Germinal center (tissue), 1 donor: ENCODE results near the gene SPOCK1.

Source experiments
- DNase-seq: peaks from one replicate; pipeline ENCODE4 v3.0.0; 2012; ENCODE audit warnings: mixed read lengths, low spot score

The SPOCK1 gene

DNA sequence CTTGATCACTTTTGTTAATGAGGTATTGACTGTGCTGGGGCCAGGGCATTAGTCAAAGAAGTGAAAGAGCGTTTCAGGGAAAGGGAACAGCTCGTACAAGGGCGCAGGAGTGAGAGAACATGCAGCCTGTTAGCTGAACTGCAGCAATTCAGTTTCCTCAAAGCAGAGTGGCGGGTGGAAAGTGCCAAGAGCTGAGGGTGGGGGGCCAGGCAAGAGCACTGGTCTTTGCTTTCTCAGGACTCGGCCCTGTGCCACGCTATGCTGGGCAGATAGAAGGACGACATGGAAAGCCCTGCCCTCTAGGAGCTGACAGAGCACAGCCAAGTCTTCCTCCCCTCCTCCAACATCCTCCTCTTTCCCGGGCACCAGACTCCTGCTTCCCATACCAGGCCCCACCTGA lies 304.8 kb downstream of the SPOCK1 start:
- DNase-seq: no peak

DNA sequence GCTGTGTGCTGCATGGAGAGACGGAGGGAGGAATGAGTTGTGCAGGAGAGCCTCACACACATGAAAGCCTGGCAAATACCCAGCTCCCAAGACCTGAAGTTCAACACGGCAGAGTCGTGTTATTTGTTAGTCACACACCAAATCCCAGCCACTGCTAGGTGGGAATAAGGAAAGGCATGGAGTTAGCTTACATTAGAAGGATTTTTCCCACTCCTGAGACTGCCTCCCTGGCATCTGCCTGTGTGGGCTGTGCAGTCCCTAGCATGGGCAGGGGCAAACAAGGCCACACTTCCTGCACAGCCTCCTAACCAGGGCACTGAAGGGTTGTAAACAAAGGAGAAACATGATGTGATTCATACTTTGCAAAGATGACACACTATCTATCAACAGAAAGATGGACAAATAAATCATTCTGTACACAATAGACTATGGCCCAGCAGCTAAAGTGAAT lies 306.8 kb downstream of the SPOCK1 start:
- DNase-seq: no peak

DNA sequence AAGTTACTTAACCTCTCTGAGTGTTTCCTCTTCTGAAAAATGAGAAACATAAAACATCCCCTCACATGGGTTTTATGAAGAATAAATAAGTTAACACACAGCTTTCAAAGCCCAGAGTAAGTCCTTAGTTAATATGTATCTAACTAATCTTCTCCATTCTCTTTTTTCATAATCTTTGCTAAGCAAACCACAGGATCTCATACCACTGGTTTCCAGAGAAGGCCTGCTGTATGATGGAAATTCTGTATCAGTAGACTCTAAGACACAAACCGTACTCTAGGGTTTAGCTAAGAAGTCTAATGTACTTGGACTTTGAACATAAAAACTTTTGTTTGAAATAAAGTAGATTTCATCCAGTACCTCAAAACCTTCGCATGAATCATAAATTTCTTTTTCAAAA lies 307.9 kb downstream of the SPOCK1 start:
- DNase-seq: no peak

DNA sequence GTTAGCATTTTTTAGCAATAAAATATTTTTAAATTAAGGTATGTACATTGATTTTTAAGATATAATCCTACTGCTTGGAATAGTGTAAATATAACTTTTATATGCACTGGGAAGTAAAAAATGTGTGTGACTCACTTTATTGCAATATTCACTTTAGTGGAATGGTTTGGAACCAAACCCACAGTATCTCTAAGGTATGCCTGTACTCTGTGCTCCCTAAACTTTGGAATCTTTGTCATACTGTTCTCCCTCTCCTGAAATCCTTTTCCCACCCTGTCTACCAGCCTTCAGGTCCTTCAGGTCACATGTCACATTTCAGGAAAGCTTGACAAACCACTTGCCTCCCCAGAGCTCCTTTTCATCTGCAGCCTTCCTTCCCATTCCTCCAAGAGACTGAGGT lies 308.7 kb downstream of the SPOCK1 start:
- DNase-seq: no peak

DNA sequence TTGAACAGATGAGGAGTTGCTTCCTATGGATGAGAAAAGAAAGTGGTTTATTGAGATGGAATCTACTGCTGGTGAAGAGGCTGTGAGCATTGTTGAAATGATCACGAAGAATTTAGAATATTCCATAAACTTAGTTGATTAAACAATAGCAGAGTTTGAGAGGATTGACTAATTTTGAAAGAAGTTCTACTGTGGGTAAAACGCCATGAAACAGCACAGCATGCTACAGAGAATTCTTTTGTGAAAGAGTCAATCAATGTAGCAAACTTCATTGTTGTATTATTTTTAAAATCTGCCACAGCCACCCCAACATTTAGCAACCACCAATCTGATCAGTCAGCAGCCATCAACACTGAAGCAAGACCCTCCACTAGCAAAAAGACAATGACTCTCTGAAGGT lies 309.1 kb downstream of the SPOCK1 start:
- no peak for DNase-seq

DNA sequence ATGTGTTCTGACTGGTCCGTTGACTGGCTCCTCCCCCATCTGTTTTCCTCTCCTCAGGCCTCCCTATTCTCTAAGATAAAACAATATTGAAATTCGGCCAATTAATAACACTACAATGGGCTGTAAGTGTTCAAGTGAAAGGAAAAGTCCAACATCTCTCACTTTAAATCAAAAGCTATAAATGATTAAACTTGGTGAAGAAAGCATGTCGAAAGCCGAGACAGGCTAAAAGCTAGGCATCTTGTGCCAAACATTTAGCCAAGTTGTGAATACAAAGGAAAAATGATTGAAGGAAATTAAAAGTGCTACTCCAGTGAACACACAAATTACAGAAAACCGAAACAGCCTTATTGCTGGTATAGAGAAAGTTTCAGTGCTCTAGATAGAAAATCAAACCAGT lies 310.6 kb downstream of the SPOCK1 start:
- DNase-seq: no peak

DNA sequence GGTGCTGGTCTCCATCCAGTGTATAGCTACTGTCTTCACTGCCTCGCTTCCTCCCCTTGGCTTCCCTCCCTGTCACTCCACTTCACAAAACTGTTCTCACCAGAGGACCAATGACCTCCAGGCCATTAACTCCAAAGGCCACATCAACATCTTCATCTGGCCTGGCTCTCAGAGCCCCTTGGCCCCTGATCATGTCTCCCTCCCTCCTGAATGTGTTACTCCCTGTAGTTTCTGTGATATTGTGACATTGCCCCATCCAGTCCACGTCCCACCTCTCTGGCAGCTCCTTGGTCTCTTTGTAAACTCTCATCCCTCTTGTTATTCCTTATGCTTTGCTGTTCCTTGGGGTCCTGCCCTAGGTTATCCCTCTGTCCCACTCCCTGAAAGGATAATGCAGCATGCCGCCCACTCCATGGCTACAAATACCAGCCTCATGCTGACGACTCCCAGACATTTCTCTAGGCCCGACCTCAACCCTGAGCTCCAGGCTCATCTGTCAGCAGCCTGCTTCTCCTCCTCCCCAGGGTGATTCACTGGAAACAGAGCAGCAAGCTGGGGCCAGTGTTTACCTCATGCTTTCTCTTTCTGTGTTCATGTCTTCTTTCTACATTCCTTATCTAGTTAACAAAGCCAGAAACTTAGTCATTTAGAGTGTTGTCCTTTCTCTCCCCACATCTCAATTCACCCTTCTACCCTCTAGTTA lies 312.2 kb downstream of the SPOCK1 start:
- DNase-seq: no peak

DNA sequence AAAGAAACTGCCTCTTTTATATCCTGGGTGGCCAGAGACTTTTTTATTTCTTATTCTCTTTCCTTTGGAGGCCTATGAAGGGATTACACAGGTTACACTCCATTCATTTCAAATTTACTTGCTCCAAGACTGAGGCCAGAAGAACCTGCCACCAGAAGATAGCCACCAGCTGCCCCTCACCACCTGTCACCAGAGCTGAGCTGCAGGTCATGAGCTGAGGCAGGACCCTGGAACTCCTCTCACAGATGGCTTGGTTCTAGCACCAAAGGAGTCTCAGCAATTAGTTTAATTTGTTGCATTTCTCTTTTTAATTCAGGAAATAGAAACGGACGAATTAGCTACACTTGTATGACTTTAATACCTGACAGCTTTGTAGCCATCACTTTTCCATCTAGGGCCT lies 313.9 kb downstream of the SPOCK1 start:
- no peak for DNase-seq

DNA sequence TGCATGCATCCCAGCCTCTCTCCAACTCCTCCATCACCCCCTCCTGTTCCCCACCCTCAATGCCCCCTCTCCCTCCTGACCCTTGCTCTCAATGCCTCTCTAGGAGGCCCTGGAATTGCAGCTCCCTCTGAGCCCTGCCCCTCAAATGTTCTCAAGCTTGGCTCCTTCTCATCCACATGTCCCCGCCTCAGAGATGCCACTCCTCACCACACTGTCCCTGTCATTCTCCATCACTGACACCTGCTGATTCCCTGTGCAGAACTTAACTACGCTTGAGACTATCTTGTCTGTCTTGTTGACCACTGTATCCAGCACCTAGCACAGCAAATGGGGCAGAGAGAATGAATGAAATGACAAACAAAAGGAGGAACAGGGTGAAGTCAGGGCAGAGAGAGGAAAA lies 314.4 kb downstream of the SPOCK1 start:
- DNase-seq: no peak

DNA sequence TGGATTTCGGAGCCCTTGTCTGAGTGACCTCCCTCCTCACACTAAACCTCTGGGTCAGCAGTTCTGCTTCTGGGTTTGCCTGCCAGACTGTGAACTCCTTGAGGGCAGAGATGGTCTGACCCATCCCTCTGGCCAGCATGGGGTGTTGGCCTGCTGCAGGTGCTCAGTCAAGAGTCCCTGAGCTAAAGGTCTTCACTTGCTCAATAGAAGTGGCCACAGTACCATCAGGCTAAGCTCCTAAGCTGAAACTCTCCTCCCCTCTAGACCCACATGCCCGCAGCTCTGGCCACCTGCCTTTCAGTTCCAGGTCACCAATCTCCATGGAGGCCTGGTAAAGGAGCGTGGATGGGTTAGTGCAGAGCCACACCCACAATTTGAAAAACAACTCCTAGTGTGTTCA lies 316.6 kb downstream of the SPOCK1 start:
- no peak for DNase-seq

DNA sequence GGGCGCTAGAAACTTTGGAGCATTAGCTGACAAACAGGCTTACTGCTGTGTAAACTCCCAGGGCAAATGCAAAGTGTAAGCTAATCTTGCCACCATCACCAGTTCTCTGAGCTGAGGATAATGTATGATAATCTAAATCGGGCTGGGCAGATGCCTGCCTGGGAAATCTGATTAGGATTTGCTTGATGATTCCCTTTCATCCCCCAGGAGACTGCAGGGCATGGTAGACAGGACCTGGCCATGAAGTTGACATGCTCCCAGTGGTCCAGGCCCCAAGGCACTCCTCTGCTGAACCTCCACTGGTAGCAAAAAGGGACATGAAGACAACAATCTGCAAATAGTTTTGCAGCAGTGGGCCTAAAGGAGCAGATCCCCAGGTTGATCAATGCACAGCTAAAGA lies 317.5 kb downstream of the SPOCK1 start:
- no peak for DNase-seq

DNA sequence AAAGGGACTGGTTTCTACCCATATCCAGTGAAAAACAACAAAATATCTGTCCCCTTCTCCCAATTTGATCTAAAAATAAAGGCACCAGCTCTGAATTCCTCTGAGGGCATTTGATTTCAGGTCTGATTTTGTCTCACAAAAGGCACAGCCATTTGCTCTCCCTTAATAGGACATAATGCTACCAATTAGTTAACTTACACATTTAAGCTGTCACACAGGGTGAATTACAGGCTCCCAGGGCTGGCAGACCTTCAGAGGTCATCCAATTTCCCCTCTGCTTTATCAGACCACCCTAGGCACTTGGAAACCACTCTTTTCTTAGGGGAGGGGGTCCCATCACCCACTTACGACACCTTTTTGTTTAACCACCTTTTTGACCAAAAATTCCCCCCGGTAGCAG lies 319.9 kb downstream of the SPOCK1 start:
- no peak for DNase-seq

DNA sequence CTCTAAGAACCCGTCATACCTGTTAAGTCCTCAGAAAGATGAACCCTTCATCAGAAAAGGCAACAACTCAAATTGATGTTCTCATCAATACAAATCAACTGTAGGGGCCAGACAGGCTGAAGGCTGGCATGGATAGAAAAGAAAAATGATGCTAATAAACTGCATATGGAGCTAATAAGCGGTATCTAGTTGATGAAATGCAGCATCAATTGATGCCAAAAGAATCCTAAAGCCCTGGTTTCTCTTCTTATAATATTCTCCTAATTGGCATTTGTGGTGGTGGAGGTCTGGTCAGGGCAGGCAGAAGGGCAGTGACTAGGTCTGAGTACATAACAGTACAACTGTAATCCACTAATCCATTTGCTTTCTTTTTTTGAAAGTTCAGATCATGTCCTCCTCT lies 322.5 kb downstream of the SPOCK1 start:
- DNase-seq: no peak

DNA sequence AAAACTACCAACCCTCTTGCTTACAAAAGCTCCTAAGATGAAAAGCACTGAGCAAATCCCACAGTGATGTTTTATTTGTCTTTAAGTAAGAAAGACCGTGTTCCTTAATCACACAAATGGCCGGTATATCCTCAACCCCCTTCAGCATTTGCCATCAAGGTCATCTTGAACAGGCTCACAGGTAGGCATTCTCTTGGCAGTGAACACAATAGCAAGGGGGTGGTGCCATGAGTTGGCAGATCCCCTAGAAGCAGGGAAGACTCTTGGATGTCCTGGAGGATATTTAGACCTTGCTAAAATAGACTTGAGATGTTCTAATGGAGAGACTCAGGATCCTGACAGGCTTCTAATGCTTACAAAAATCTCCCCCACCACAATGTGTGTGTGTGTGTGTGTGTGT lies 323.0 kb downstream of the SPOCK1 start:
- DNase-seq: no peak

DNA sequence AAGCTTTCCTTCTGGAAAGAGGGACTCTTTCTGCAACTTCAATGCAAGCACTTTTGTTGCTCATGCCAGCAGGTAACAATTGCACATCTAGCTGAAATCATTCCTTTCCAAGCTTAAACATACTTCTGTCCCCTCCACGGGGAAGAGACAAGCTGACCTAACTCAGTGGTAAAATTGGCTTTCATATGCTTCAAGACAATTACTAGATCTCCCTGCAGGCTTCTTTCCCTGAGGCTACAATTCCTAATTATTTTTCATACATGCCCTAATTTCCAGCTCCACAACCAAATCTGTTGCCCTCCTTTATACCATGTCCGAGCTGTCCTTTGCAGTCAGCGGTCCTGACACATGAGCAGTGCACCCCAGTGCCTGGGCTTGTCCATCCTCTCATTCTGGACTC lies 324.9 kb downstream of the SPOCK1 start:
- DNase-seq: no peak

DNA sequence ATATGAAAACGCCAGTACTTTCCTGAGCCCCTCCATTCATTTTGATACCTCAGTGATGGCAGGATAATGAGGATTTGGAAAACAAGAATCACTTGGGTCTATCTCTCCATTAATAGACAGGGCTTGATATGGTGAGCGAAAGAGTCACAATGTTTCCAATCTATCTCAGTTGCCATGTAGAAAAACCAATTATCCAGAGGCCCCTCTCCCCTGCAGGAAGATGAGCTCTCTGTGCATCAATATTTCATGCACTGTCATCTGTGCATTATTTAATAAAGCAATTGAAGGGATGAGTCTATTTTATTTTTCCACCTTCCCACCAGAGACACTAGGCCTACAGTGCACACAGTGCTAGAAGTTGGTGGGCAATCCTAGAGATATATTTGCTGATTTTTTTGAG lies 326.9 kb downstream of the SPOCK1 start:
- DNase-seq: no peak

DNA sequence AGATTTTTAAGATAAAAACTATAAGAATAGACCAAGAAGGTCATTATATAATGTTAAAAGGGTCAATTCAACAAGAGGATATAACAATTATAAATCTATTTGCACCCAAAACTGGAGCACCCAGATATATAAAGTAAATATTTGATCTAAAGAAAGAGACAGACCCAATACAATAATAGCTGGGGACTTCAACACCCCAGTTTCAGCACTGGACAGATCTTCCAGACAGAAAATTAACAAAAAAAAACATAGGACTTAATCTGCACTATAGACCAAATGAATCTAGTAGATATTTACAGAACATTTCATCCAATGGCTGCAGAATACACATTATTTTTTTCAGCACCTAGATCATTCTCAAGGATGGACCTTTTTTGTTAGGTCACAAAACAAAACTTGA lies 331.9 kb downstream of the SPOCK1 start:
- DNase-seq: no peak

DNA sequence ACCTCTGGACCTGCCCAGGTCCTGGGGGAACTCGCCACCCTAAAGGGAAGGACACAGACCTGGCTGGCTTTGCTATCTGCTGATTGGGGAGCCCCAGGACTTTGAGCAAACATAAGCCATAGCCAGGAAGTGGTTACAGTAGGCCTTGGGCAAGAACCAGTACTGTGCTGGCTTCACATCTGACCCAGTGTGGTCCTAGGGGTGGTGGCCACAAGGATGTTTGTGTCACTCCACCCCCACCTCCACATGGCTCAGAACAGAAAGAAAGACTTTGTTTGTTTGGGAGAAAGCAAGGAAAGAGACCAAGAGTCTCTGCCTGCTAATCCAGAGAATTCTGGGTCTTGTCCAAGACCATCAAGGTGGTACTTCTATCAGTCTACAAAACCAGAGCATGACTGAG lies 334.2 kb downstream of the SPOCK1 start:
- no peak for DNase-seq

DNA sequence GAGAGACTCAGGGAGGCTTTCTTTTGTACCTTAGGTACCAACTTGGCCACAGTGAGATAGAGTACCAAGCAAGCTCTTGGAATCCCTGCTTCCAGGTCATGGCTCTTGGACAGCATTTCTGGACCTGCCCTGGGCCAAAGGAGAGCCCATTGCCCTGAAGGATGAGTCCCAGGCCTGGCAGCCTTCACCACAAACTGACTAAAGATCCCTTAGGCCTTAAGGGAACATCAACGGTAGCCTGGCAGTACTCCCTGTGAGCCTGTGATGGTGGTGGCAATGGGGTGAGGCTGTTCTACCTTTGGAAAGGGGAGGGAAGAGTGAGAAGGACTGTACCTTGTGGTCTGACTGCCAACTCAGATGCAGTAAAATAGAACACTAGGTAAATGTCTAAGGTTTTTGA lies 334.6 kb downstream of the SPOCK1 start:
- DNase-seq: no peak

DNA sequence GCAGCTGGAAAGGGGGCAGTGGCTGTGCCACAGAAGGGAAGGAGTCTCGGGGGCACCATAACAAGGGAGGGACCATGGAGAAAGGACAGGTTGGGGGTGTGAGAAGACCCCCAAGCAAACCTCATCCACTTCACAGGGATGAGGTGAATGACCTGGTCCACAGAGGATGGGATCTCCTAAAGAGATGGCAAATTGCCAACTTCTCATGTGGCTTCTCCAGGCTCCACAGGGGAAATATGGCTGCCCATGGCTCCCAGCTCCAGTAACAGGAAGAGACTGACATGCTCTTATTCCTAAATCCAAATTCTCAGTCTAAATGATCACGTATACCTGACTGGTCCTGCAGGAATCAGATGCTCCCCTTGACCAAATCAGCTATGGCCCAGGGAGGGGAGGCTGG lies 340.4 kb downstream of the SPOCK1 start:
- no peak for DNase-seq

DNA sequence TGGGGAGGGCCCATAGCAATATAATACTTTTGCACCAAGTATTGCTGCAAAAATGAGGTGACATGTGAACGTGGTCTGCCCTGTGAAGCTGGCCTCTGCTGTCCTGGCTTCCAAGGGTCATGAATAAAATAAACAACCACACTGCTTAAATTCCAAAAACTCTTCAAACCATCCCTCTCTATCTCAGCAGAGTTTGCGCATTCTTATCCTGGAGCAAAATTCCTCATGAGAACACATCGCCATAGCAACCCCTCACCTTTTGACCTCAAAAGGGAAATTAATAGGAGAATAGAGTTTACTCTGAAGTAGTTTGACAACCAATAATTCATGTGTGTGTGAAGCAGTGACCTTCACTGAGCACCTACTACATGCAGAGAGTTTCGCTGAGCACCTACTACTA lies 342.9 kb downstream of the SPOCK1 start:
- no peak for DNase-seq

DNA sequence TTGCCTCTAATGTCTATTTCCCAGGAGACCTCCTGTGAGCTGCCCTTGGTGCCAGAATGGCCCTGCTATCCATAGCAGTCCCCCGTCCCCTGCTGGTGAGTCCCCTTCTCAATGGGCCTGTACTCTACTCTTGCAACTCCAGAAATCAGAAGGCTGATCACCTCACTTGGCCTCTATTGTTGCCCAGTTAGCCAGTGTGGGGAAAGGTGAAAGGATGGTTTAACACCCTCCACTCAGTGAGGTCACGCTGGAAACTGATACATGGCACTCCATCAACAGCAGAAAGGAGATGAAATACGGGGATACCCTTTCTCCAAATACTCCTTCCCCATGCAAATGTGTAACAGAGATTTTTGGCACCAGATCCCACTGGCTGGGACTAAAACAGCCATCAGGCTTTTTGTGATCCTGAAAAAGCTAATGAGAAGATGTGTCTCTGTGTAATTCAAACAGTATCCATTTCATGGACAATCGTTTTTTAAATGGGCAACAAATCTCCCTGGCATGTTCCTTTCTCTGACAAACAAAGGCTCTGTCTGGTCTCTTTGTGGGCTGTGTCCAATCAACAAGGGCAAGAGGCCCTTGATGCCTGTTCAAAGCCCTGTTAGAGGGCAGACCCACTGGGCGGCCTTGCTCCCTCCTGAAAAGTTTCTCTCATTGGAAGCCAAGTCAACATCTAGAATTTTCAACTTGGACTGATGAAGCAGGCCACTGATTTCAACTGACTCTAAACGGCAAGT lies 343.7 kb downstream of the SPOCK1 start:
- DNase-seq: no peak

DNA sequence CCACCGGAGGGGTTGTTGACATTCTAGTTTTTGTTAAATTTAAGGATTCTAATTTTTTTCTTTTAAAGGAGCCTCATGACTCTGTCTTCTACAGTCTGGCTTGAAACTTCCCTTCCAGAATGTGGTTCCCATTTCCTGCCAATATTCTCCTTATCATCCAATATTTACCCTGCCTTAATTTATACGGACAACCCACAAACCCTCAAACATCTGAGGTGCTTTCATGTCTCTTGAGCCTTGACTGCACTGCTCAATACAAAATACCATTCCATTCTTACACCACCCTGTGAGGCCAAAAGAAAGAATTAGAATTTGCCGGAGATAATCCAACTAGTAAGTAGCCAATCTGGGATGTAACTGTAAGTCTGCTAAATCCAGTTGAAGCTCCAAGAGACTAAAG lies 346.5 kb downstream of the SPOCK1 start:
- DNase-seq: no peak

DNA sequence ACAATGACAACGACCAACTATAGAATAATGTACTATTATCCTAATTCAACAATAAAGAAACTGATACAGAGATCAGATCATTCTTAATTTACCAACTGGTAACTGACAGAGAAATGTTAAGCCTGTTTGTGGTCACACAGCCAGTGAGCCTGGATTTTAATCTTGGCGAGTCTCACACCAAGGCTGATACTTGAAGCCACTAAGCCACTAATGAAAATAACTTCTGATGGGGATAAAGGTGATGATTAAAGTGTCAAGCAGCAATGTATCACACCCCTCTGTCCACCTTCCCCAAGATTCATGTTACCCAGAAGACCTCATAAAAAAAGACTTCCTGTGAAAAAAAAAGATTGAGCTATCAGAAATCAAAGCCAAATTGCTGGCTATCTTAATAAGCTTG lies 350.5 kb downstream of the SPOCK1 start:
- no peak for DNase-seq
